Stomach (tissue), 4 donors: ENCODE results near the gene NEU4.

Experiments
- CTCF ChIP-seq, 7 experiments: fragments of 450-650 bp in 4 of 7; fragments of 200-600 bp in 3 of 7; sonication (generic) in 3 of 7; IDR thresholded peaks; one replicate each; pipeline ENCODE4 v1.5.1; 2016 to 2019; ENCODE audit warnings: antibody characterized with exemption in 7 of 7, control low read depth in 2 of 7, mild to moderate bottlenecking in 1 of 7
- POLR2AphosphoS5 ChIP-seq, 3 donors: sonication (generic); formaldehyde crosslinking; IDR thresholded peaks; one replicate each; pipeline ENCODE4 v1.6.1; 2016; ENCODE audit warnings: antibody characterized with exemption in 3 of 3

DNA sequence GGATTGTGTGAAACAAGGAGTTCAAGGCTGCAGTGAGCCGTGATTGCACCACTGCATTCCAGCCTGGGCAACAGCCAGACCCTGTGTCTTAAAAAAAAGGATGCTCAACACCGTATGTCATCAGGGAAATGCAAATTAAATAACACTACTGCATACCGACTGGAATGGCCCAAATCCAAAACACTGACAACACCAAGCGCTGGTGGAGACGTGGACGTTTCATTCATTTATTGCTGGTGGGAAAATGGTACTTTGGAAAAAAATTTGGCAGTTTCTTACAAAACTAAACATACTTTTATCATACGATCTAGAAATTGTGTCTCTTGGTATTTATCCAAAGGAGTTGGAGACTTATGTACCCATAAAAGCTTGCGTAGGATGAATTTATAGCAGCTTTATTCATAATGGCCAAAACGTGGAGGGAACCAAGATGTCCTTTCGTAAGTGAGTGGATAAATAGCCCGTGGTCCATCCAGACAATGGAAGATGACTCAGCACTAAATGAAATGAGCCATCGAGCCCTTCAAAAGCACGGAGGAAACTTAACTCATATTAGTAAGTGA, 24.2 kb downstream of the NEU4 start:
- TF ChIP-seq CTCF (IDR thresholded peaks at IDR 0.05): no peak
- no peak for TF ChIP-seq POLR2AphosphoS5 (IDR thresholded peaks at IDR 0.05)
